Naive thymus-derived CD4-positive, alpha-beta T cell (primary cell): Measurements from ENCODE around the gene CLIC4. TPM values are rescaled to one million over a fixed set of nuclear protein-coding genes. Genes with fewer than 3 reads are reported as not detected.

ENCODE experiments used
- ATAC-seq: fragments of 150-1000 bp; cut with Tn5 transposase; 2 replicates; pipeline ENCODE4 v1.10.0; 2021; ENCODE audit warnings: mild to moderate bottlenecking, moderate library complexity
- CTCF ChIA-PET: fragments of 350-600 bp; sonication (Branson Sonifier 250); formaldehyde crosslinking; loops from one replicate; lab custom pipeline; 2021; ENCODE audit warnings: antibody characterized with exemption; lab: Charles Lee
- POLR2A ChIA-PET: fragments of 350-600 bp; sonication (Branson Sonifier 250); formaldehyde crosslinking; loops from one replicate; lab custom pipeline; 2021; ENCODE audit warnings: antibody characterized with exemption, inconsistent platforms; lab: Charles Lee
- DNase-seq, 9 donors: peaks; one replicate each; pipeline versions ENCODE4 v3.0.0 to v3.0.0-alpha.2; 2020 to 2022; ENCODE audit warnings: mixed read lengths in 1 of 9
- H3K27ac ChIP-seq: one replicate; pipeline ENCODE4 v1.7.0; 2013; ENCODE audit warnings: mild to moderate bottlenecking, low read depth, low read length, moderate library complexity
- H3K27me3 ChIP-seq, 2 donors: one replicate each; pipeline ENCODE4 v1.7.0; 2013; ENCODE audit warnings: low read length in 2 of 2, mild to moderate bottlenecking in 2 of 2, moderate library complexity in 2 of 2; ENCODE audit not compliant: control insufficient read depth in 2 of 2, insufficient read depth in 2 of 2
- H3K36me3 ChIP-seq, 3 experiments: 1 replicate in 2 of 3; 2 replicates in 1 of 3; pipeline ENCODE4 v1.7.0; 2013; ENCODE audit warnings: low read length in 3 of 3, mild to moderate bottlenecking in 3 of 3, moderate library complexity in 1 of 3; ENCODE audit not compliant: insufficient read depth in 3 of 3, control insufficient read depth in 2 of 3
- H3K4me1 ChIP-seq, 2 donors: one replicate each; pipeline ENCODE4 v1.7.0; 2013; ENCODE audit warnings: low read length in 2 of 2, mild to moderate bottlenecking in 2 of 2, moderate library complexity in 1 of 2; ENCODE audit not compliant: control insufficient read depth in 2 of 2, insufficient read depth in 2 of 2
- H3K4me3 ChIP-seq: 2 replicates; pipeline ENCODE4 v1.7.0; 2013; ENCODE audit warnings: mild to moderate bottlenecking, low read length
- H3K9me3 ChIP-seq, 3 experiments: 1 replicate in 2 of 3; 2 replicates in 1 of 3; pipeline ENCODE4 v1.7.0; 2013; ENCODE audit warnings: low read length in 3 of 3; ENCODE audit not compliant: control insufficient read depth in 2 of 3
- H3K27ac Mint-ChIP-seq, 9 donors: one replicate each; pipeline ENCODE4 v1.8.0; 2020 to 2022; ENCODE audit warnings: mixed read lengths in 9 of 9, mild to moderate bottlenecking in 8 of 9, moderate library complexity in 5 of 9, inconsistent platforms in 2 of 9
- H3K27me3 Mint-ChIP-seq, 5 donors: one replicate each; pipeline ENCODE4 v1.8.0; 2021 to 2022; ENCODE audit warnings: mixed read lengths in 5 of 5, mild to moderate bottlenecking in 1 of 5
- H3K36me3 Mint-ChIP-seq, 5 donors: one replicate each; pipeline ENCODE4 v1.8.0; 2020 to 2022; ENCODE audit warnings: mixed read lengths in 5 of 5, mild to moderate bottlenecking in 3 of 5, inconsistent platforms in 1 of 5
- H3K4me1 Mint-ChIP-seq, 7 donors: one replicate each; pipeline ENCODE4 v1.8.0; 2020 to 2022; ENCODE audit warnings: mixed read lengths in 7 of 7, mild to moderate bottlenecking in 3 of 7, inconsistent platforms in 1 of 7
- H3K4me3 Mint-ChIP-seq, 10 donors: one replicate each; pipeline ENCODE4 v1.8.0; 2020 to 2022; ENCODE audit warnings: mild to moderate bottlenecking in 10 of 10, mixed read lengths in 10 of 10, moderate library complexity in 6 of 10, inconsistent platforms in 2 of 10
- H3K9me3 Mint-ChIP-seq, 11 donors: one replicate each; pipeline ENCODE4 v1.8.0; 2020 to 2022; ENCODE audit warnings: mixed read lengths in 11 of 11, mild to moderate bottlenecking in 4 of 11, inconsistent platforms in 1 of 11, moderate library complexity in 1 of 11
- intact Hi-C, 2 donors: fragments of 100-400 bp; cut with micrococcal nuclease; formaldehyde crosslinking; loops; one replicate each; pipeline ENCODE4 v1.15.1; 2023
- polyA plus RNA-seq, 2 donors: library from polyadenylated mRNA; unstranded; fragments of 300-500 nt; fragmentation: Illumina TruSeq; gene quantifications; one replicate each; pipeline ENCODE4 v1.2.3, GENCODE V29; 2021
- total RNA-seq, 6 experiments: library from RNA in 5 of 6; stranded (reverse) in 5 of 6; gene quantifications; 1 replicate in 5 of 6; 2 replicates in 1 of 6; pipeline ENCODE4 v1.2.3 and lab custom pipeline; 2021 to 2026

Gene CLIC4
- total and polyA plus RNA-seq, 7 experiments from 2014 or later, result 0.54 to 16.8 (median 1.7) TPM

GRCh38 chr1:24847995-24848881, 103.0 kb downstream of the CLIC4 start:
- H3K4me1 ChIP-seq, result peaks cover 7 to 14% of the 10 kb centered on the region in 2 donors
- no peaks in the 10 kb centered on the region for H3K9me3 ChIP-seq
- Mint-ChIP-seq H3K36me3 (no peaks in the 10 kb centered on the region), H3K4me3 (peak overlapping the region; percentile 72 to 84 (median 79)), H3K27ac (peak overlapping the region; percentile 9 to 80 (median 62)), H3K9me3 (no peaks in the 10 kb centered on the region), H3K4me1 (peaks cover 0 to 21% (median 11%) of the 10 kb centered on the region in 7 donors), H3K27me3 (peaks cover 0 to 40% (median 0%) of the 10 kb centered on the region in 5 donors)
- H3K27me3 ChIP-seq, result no peaks in the 10 kb centered on the region
- peak overlapping the region; percentile 64 for H3K4me3 ChIP-seq
- DNase-seq (peak; percentile 77 to 91 (median 85)), ATAC-seq (peak; percentile 94)
- ChIA-PET POLR2A (interaction anchor here (0.8 to 1.7 kb wide), 5 partner anchors 77 to 189 kb away, joined by 3 to 9 read pairs (median 4); partner anchors contain the start of gene RUNX3), CTCF (interaction anchor here (0.5 to 6.4 kb wide), 24 partner anchors 15 to 457 kb away, joined by 3 to 68 read pairs (median 4); partner anchors contain the start of gene RUNX3)
- H3K36me3 ChIP-seq, result no peaks in the 10 kb centered on the region
- intact Hi-C loops, result loop anchor here (1.0 to 5.0 kb wide), 12 partner anchors 50 to 357 kb away; partner anchors contain the start of gene RUNX3 (in 1 of the 2)
- H3K27ac ChIP-seq, result peak overlapping the region; percentile 47

- ChIA-PET POLR2A (interaction anchor here (0.7 to 1.0 kb wide), 2 partner anchors 78 kb away, joined by 3 to 4 read pairs; no protein-coding TSS in a partner anchor), CTCF (interaction anchor here (0.6 to 6.4 kb wide), 10 partner anchors 22 to 356 kb away, joined by 3 to 68 read pairs (median 5); no protein-coding TSS in a partner anchor)
- no peaks in the 10 kb centered on the region for H3K9me3 ChIP-seq
- intact Hi-C loops, result loop anchor here (2.0 to 5.0 kb wide), 3 partner anchors 49 to 113 kb away; no protein-coding TSS in a partner anchor
- DNase-seq, result peak in 2 of 9 donors; percentile 13 to 18
- no peak overlapping the region for H3K4me3 ChIP-seq
- peaks cover 7 to 14% of the 10 kb centered on the region in 2 donors for H3K4me1 ChIP-seq
- H3K4me3 Mint-ChIP-seq, result peak overlapping the region in 8 of 10 donors; percentile 9 to 80 (median 68)
- no peaks in the 10 kb centered on the region for H3K36me3 ChIP-seq
- H3K27me3 ChIP-seq, result no peaks in the 10 kb centered on the region
- H3K36me3 Mint-ChIP-seq, result no peaks in the 10 kb centered on the region
- H3K9me3 Mint-ChIP-seq, result no peaks in the 10 kb centered on the region
- H3K27ac ChIP-seq, result no peak overlapping the region
- H3K4me1 Mint-ChIP-seq, result peaks cover 0 to 21% (median 11%) of the 10 kb centered on the region in 7 donors
- H3K27me3 Mint-ChIP-seq, result peaks cover 0 to 45% (median 0%) of the 10 kb centered on the region in 5 donors
- H3K27ac Mint-ChIP-seq, result peak overlapping the region in 4 of 9 donors; percentile 16 to 52 (median 40)
- no peak for ATAC-seq
Measured at GRCh38 chr1:24849672-24850295, 104.5 kb downstream of the CLIC4 start.

GRCh38 chr1:24850328-24850920, 105.2 kb downstream of the CLIC4 start:
- Histone ChIP-seq H3K27me3 (no peaks in the 10 kb centered on the region), H3K36me3 (no peaks in the 10 kb centered on the region), H3K4me1 (peaks cover 7 to 14% of the 10 kb centered on the region in 2 donors), H3K27ac (no peak overlapping the region), H3K4me3 (no peak overlapping the region), H3K9me3 (no peaks in the 10 kb centered on the region)
- H3K9me3 Mint-ChIP-seq, result no peaks in the 10 kb centered on the region
- intact Hi-C loops, result no loop called here
- H3K27ac Mint-ChIP-seq, result no peak overlapping the region
- no peak for DNase-seq
- ChIA-PET CTCF (interaction anchor here (0.6 to 6.4 kb wide), 8 partner anchors 21 to 250 kb away, joined by 3 to 68 read pairs (median 5); no protein-coding TSS in a partner anchor), POLR2A (interaction anchor here (1.0 kb wide), 1 partner anchor 78 kb away, joined by 3 read pairs; no protein-coding TSS in a partner anchor)
- no peak for ATAC-seq
- peaks cover 0 to 49% (median 0%) of the 10 kb centered on the region in 5 donors for H3K27me3 Mint-ChIP-seq
- no peak overlapping the region for H3K4me3 Mint-ChIP-seq
- H3K4me1 Mint-ChIP-seq, result peaks cover 0 to 21% (median 11%) of the 10 kb centered on the region in 7 donors
- H3K36me3 Mint-ChIP-seq, result no peaks in the 10 kb centered on the region

- Histone ChIP-seq H3K9me3 (no peaks in the 10 kb centered on the region), H3K4me3 (no peak overlapping the region), H3K36me3 (no peaks in the 10 kb centered on the region), H3K27me3 (no peaks in the 10 kb centered on the region), H3K27ac (no peak overlapping the region), H3K4me1 (peaks cover 3 to 32% of the 10 kb centered on the region in 2 donors)
- no peak overlapping the region for H3K4me3 Mint-ChIP-seq
- H3K27ac Mint-ChIP-seq, result no peak overlapping the region
- H3K9me3 Mint-ChIP-seq, result no peaks in the 10 kb centered on the region
- H3K4me1 Mint-ChIP-seq, result peaks cover 0 to 16% (median 8%) of the 10 kb centered on the region in 7 donors
- intact Hi-C loops, result no loop called here
- POLR2A ChIA-PET, result no interaction called here
- CTCF ChIA-PET, result no interaction called here
- H3K36me3 Mint-ChIP-seq, result no peaks in the 10 kb centered on the region
- peaks cover 0 to 72% (median 0%) of the 10 kb centered on the region in 5 donors for H3K27me3 Mint-ChIP-seq
- ATAC-seq (no peak), DNase-seq (no peak)
Measured at GRCh38 chr1:24853649-24854048, 108.4 kb downstream of the CLIC4 start.

DNA sequence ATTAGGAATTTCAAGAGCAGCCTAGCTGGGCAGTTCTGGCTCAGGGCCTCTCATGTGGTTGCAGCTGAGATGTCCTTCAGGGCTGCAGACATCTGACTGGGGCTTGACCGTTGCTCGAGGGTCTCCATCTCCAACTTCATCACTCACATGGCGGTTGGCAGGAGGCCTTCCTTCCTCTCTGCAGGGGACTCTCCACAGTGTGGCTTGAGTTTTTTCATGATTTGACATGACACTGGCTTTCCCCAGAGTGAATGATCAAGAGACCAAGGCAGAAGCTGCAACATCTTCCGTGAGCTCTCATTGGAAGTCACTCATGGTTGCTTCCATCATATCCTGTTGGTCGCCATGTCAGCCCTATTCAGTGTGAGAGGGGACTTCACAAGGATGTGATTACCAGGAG, 110.2 kb downstream of the CLIC4 start:
- ChIA-PET CTCF (interaction anchor here (1.0 to 1.3 kb wide), 3 partner anchors 43 to 209 kb away, joined by 3 to 4 read pairs (median 3); no protein-coding TSS in a partner anchor), POLR2A (interaction anchor here (1.1 kb wide), 1 partner anchor 13 kb away, joined by 3 read pairs; no protein-coding TSS in a partner anchor)
- Mint-ChIP-seq H3K9me3 (no peaks in the 10 kb centered on the region), H3K4me3 (no peak overlapping the region), H3K27ac (no peak overlapping the region), H3K4me1 (peaks cover 0 to 5% (median 0%) of the 10 kb centered on the region in 7 donors), H3K27me3 (peaks cover 0 to 59% (median 0%) of the 10 kb centered on the region in 5 donors), H3K36me3 (no peaks in the 10 kb centered on the region)
- H3K9me3 ChIP-seq, result no peaks in the 10 kb centered on the region
- H3K27me3 ChIP-seq, result no peaks in the 10 kb centered on the region
- no peak overlapping the region for H3K27ac ChIP-seq
- DNase-seq (no peak), ATAC-seq (no peak)
- H3K4me1 ChIP-seq, result peaks cover 0 to 29% of the 10 kb centered on the region in 2 donors
- intact Hi-C loops, result no loop called here
- H3K4me3 ChIP-seq, result no peak overlapping the region
- no peaks in the 10 kb centered on the region for H3K36me3 ChIP-seq
